ENCODE results near the gene ACP6.
"Not testable (repeated sequence)": the region's sequence is repeated elsewhere in the genome, so short reads cannot be mapped to it uniquely, and the experiment has no call there.

Gene ACP6

DNA sequence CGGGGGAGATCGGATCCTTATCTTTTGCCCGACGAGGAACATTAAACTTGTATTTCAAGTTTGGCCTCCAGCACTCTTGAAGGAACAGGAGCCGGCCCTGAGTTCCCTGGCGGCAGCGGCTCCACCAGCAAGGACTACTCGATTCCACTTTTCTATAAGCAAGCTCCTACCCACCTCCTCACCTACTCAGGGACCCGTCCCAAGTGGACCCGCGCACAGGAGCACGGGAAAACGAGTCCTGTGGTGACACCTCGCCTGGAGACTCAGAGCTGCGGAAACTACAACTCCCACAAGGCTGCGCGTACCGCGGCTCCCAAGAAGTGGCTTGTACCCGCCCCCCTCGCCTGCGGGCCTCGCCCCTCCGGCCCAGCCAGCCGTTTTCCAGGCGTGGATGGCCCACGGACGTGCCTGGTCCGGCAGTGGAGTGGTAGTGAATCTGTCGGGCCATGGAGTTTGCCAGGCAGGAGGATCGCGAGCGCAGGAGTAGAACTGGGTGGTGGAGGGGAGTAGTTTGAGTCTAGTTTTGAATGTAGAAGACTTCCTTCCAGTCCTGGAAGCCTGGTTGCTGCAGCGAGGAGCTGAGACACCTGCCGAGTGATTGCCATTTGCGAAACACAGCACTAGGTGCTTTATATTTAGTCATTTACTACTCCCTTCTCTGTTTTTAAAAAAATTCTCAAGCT, at the start of gene ACP6:
ACP6 (minus strand) TSS at position 206 of the 683 bp plus-strand sequence. CDS start 476 bp downstream, outside the sequence.
- DNase-seq: peak; percentile 92

DNA sequence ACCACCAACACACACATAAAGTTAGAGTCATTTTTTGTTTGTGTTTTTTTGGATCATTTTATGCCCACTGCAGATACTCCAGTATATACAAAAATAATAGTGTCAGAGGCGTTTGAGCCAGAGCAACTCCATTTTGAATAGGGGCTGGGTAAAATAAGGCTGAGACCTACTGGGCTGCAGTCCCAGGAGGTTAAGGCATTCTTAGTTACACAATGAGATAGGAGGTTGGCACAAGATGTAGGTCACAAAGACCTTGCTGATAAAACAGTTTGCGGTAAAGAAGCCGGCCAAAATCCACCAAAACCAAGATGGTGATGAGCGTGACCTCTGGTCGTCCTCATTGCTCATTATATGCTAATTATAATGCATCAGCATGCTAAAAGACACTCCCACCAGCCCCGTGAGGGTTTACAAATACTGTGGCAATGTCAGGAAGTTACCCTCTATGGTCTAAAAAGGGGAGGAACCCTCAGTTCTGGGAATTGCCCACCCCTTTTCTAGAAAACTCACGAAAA, 49.4 kb upstream of the ACP6 start:
- no peak for DNase-seq

DNA sequence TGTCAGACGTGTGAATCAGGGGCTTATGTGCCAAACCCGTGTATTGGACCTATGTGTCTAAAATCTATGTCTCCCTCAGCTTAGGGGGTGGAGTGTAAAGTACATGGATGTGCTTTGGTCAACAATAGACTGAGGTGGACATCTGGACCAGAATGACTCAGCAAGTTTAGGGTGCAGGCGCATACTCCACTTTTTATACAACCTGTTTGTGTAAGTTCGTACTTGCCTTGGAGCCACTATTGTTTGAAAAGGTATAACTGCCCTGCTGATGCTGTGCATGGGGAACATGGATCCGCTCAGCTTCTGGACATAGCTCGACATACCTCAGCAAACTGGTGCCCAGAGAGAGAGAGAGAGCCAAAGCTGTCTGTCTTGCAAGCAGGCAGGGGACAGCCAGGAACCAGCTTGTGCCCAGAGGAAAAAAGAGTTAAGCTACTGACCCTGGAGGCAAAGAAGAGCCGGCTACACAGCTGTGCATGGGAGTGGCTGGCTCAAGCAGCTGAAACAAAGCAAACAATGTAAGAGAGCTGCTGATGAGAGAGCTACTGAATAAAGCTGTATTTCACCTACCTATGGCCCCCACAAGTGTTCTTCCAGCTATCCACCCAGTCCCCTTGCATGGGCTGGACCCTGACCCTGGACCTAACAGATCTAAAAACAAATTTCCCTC, 48.8 kb upstream of the ACP6 start:
- DNase-seq: no peak

DNA sequence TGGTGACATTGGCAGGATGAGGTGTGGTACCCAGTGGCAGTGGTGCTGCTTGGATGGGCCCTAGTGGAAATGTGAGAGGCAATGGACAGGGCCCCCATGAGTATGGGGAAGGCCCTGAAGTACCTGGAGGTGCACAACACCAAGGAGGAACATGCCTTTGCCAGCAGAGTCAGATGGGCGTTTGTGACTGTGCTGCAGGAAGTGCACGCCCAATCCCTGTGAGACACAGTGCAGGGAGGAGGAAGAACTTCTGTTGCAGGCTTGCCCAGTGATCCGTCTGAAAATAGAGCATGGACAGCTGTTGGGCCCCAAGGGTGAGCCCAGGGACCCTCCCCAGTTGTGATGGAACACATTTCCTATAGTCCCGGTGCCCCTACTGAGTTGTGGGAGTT, 47.4 kb upstream of the ACP6 start:
- DNase-seq: no peak

DNA sequence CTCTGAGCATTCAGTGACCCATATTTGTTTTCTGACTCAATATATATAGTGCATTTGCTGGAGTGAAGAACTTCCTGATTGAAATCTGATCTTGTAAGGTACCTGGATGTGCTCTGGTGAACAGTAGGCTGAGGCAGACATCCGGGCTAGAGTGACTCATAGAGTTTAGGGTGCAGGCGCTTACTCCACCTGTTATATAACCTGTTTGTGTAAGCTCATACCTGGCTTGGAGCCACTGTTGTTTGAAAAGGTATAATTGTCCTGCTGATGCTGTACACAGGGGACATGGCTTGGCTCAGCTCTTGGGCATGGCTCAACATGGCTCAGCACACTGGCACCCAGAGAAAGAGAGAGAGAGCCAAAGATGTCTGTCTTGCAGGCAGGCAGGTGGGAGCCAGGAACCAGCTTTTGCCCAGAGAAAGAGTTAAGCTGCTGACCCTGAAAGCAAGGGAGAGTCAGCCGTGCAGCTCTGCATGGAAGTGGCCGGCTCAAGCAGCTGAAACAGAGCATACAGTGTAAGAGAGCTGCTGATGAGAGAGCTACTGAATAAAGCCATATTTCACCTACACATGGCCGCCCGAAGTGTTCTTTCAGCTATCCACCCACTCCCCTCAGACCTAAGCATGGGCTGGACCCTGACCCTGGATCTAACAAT, 46.9 kb upstream of the ACP6 start:
- peak; percentile 49 for DNase-seq

DNA sequence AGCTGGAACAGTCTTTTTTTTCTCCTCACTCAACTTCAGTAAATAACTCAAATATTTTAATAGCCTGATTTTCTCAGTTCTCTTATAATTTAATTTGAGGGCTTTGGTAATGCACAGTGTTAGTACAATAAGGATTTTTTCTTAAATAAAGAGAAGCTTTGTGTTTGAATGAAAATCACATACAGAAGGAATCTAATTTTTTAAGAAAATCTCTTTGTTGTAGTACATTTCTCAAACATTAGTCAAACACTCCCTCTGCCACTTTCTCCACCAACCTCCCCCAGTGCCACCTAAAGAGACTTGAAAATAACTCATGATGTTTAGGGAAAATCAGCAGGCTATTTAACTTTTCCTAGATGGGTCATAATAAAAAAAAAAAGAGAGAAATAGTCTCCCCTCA, 42.3 kb upstream of the ACP6 start:
- no peak for DNase-seq

DNA sequence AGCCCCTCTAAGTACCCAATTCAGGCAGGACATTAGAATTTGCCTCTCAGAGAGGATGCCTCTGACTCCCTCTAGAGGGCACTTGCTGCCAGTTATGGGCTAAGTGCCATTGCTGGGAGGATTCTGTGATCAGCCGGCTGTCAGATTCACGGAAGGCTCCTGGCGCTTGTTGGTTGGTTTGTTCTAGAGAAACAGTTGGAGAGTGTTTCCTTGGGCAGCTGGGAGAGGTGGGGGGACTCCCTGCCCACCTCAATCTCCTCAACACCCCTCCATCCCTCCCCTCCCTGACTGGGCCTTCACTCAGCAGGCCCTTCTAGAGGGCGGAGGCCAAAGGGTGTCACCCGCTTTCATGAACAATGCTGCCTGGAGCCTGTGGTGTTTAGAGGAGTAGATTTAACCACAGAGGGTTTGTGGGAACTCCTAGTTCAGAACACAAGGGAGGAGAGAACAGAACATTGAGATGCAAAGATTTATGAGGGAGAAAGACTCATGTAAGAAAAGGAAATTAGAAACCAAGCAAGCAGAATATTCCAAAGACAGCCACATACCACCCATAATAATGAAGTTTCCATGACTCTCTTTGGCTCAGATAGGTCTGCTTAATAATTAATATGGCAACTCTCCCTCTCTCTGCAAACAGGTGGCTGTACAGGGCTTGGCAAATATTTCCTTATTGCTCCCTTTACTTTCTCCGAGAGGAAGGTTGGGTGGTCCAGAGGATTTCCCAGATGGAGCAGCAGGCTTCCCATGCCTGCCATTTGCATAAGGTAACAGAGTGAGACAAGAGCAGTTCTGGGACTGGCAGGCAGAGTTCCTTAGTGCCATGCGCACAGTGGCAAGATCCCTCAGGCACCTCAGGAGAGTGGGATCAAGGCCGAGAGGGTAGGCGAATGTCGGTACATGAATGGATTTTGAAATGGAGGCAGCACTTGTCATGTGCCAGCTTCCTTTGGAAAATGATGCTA, 30.0 kb upstream of the ACP6 start:
- DNase-seq: peak; percentile 37

DNA sequence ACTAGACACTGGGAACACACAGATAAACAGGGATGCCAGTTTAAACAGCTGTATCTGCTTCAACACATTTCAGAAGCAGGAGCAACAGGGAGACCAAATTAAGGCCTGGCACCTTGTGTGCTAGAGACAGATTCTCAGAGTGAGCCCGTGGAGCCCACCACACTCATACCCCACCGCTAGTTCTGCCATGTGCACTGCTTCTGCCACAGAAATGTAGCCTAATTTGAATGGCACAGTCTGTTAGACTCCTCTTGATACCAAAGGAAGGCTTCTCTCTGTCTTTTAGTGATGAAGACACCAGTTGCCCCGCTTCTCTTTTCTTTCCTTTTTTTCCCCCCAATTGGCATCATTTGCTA, 29.3 kb upstream of the ACP6 start:
- DNase-seq: no peak

DNA sequence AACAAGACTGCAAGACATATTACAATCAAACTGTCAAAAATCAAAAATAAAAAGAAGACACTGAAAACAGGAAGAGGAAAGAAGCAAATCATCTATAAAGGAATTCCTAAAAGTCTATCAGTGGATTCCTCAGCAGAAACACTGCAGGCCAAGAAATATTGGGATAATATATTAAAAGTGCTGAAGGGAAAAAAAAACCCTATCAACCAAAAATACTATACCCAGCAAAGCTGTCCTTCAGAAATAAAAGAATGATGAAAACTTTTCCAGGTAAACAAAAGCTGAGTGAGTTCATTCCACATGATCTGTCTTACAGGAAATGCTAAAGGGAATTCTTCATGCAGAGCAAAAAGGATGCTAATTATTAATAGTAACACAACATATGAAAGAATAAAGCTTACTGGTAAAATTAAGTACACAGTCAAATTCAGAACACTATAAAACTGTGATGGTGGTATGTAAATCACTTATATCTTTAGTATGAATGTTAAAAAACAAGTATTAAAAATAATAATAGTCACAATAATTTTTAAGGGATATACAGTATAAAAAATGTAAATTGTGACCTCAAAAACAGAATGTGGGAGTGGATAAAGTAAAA, 12.9 kb upstream of the ACP6 start:
- no peak for DNase-seq

DNA sequence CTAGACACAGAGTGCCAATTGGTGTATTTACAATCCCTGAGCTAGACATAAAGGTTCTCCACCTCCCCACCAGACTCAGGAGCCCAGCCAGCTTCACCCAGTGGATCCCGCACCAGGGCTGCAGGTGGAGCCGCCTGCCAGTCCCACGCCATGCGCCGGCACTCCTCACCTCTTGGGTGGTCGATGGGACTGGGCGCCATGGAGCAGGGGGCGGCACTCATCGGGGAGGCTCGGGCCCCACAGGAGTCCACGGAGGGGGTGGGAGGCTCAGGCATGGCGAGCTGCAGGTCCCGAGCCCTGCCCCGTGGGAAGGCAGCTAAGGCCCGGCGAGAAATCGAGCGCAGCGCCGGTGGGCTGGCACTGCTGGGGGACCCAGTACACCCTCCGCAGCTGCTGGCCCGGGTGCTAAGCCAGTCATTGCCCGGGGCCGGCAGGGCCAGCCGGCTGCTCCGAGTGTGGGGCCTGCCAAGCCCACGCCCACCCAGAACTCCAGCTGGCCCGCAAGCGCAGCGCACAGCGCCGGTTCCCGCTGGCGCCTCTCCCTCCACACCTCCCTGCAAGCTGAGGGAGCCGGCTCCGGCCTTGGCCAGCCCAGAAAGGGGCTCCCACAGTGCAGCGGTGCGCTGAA, 10.4 kb upstream of the ACP6 start:
- DNase-seq: not testable (repeated sequence)

DNA sequence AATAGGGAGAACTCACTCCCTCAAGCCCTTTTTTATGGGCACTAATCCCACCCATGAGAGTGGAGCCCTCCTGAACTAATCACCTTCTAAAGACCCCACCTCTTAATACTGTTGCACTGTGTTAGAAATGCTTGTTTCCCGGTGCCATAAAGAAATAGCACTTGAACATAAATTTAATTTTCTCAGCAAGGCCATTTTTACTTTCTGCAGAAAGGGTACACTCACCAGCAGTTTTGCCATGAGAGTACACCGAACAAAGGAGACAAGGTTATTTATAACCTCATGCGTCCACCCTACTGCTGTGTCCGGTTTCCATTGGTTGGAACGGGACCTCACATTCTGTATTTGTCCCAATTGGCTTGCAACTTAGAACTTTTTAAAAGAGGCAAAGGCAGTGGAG, 7.4 kb upstream of the ACP6 start:
- not testable (repeated sequence) for DNase-seq

DNA sequence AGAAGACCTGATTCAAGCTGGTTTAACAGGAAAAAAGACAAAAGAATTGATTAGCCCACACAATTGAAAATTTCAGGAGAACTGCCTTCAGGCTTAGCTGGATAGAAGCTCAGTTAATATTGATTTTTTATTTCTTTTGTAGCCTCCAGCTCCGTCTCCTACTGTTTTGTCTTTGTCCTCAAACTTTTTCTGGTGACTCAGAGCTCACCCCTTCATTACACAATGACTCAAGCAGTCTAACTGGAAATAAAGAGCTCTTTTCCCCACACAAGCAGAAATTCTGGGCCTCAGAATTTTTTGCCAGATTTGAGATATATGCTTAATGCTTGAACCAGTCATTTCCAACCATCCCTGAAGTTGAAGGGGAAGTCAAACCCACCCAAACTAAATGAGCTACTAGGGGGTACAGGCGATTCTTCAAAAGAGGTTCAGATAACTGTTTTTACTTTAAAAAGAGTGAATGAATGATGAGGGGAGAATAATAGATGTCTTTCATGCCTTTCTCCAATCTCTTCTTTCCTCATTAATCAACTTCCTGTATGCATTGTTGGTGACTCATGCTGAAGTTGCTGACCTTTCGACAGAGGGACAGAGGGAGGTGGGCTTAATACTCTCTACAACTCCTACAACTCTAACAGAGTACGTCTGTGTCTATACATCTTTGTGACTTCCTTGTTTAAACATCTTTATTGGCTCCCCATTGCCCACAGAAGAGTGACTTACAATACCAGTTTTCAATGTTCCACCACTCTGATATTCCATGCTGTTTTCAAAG, 6.2 kb upstream of the ACP6 start:
- DNase-seq: no peak

DNA sequence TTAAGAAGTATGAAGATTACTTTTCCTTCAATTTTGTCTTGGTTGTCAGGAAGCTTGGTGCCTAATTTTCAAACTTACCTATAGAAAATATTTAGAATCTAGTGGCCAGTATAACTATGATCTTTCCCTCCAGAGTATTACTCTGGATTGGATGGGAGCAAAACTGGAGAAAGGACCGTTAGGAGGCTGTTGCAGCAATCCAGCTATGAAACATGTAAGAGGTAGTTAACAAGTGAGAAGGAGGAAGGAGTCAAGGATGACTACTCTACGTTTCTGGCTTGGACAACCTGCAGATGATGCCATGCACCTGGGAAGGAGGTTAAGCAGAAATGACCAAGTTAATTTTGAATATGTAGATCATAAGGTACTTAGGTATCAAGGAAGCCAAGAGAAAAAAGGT, 3.5 kb upstream of the ACP6 start:
- DNase-seq: no peak

DNA sequence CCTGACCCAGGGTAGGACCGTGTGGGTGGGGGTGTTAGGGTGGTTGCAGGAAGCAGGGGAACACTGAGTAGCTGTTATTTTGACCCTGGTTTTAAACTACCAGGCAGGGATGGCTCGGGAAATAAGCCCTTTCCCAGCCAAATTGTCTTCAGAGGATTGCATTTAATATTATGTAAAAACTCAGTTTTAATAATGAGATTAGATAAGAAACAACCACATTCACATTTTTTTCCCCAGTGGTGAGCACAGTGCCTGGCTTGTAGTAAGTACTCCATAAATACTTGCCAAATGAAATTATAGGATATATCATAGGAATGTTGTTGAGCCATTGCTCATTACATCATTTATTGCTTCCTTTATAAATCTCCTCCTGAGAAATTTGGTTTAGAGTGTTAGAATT, 3.1 kb upstream of the ACP6 start:
- no peak for DNase-seq

DNA sequence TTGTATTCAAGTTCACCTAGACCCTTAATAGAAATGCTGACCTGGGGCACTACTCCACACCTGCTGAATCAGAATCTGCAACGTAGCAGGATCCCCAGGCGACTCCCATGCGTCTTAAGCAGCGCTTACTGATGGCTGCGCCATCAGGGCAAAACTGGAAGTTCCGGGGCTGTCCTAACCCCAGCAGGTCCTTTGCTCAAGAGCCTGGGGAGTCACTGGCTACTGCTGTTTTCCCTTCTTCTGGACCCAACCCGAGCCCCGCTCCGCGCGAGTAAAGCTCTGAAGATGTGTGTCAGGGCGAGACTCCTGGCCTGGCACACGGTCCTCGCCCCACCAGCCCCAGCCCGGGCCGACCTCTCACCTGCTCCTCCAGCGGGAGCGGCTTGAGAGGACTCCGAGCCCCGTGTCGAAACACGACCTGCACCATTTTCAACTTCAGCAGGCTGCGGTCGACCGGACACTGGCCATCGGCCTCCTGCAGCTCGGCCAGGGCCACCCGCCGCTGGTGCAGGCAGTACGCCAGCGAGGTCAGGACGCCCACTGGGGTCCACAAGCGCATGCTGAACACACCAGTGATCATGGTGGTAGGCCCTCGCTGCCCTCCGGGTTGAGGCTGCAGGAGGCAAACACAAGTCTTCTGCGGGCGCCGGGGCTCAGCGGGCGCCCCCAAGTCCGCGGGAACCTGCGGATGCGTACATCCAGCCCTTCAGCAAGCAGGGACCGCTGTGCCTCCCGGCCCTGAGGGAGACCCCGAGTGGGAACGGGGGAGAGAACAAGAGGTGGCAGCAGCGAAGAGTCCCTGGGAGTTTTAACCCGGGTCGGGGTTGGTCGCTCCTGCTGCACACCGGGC, 630 bp downstream of the ACP6 start:
- DNase-seq: no peak

DNA sequence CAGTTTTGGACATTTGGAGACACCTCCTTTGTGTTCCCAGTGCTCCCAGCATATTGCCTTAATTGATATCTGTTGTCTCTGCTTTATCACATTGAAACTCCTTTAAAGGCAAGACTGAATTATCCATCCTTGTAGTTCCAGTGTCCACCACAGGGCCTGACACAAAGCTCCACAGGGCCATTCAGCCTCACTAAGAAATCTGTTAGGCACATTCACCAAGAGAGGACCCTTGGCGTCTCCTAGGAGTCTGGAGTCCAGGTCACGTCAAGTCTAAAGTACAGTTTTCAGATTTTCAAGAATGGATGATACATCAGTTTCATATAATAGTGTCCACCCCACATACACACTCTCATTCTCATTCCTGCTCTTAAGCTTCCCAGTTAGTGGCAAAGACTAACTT, 4.8 kb downstream of the ACP6 start:
- DNase-seq: no peak

DNA sequence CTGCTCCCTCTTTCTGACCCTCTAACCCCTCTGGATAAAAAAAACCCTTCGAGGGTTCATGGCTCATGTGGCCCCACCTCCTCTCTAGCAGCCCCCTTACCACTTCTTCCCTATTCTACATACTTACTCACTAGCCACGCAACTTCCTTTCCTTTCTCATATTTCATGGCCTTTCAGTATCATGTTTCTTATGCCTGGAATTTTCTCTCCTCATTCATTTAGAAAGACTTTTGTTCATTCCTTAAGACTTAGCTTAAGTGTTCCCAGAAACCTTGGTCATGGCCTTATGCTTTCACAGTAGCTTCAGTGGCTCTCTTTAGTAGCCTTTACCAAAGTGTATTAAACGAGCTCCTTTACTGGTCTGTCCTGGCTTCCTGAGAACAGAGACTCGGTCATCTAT, 6.1 kb downstream of the ACP6 start:
- no peak for DNase-seq

DNA sequence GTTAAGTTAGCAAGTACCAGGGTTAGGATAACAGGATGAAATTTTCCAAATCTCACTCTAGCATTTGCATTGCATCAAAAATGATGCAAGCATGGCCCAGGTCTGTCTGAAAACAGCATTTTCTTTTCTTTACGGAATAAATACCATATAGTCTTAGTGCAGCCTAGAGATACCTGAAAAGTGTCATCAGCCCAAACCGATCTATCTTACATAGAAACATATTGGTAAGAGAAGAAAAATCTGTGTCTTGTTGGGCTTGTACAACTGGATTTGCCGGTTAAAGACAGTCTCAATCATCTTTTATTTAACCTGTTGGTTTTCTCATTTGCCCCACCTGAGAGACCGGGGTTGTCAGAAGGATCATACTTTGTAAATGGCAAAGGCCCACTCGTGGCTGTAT, 15.8 kb downstream of the ACP6 start:
- no peak for DNase-seq

DNA sequence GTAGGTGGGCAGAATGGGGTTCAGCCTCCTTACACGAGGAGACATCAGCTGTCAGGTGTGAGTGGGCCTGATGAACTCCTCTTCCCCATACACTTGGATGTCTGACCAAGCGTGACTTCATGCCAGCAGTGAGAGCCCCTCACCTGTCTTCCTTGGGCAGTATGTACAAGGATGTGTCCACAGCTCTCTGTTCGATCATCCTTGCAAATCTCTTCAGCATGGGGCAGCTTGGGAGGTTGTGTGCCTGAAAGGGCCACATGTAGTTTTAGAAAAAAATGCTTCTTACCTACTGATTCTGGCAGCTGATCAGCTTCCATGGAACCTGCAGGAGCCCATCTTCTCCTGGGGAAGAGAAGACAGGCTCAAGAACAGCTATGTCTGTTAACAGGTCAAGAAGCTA, 18.0 kb downstream of the ACP6 start:
- no peak for DNase-seq

DNA sequence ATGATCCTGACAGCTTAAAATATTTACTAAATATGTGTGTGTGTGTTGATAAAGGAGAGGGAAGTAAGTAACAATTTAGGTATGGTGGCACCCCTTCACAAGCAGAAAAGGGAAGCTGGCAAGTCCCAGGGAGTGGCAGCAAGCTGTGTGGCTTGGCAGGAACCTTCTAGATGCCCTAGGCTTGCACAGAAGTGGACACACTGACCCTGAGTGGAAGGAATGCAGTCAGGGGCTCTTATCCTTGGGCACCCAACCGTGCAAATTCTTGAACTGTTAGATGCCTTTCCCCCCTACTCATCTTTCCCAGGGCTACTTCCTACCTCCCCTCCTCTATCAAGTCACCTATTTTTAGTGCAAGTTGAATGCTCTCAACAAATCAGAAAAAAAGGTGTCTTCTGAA, 18.9 kb downstream of the ACP6 start:
- DNase-seq: no peak

Measured in NCI-H187 treated with DMSO at 0.1 percent for 48 hours (cell line).